GM23248 (cell line): ENCODE measurements around the gene KLHDC8A.

Experiments used
- EZH2 ChIP-seq: fragments of 200-600 bp; sonication (generic); IDR thresholded peaks from 2 replicates; pipeline ENCODE4 v1.6.1; 2018; ENCODE audit warnings: antibody characterized with exemption, mild to moderate bottlenecking; ENCODE audit not compliant: insufficient read depth, poor library complexity, severe bottlenecking
- EZH2phosphoT487 ChIP-seq: fragments of 200-600 bp; sonication (generic); IDR thresholded peaks from 2 replicates; pipeline ENCODE4 v1.6.1; 2018; ENCODE audit warnings: antibody characterized with exemption, moderate library complexity, mild to moderate bottlenecking, low read depth; ENCODE audit not compliant: insufficient read depth

DNA sequence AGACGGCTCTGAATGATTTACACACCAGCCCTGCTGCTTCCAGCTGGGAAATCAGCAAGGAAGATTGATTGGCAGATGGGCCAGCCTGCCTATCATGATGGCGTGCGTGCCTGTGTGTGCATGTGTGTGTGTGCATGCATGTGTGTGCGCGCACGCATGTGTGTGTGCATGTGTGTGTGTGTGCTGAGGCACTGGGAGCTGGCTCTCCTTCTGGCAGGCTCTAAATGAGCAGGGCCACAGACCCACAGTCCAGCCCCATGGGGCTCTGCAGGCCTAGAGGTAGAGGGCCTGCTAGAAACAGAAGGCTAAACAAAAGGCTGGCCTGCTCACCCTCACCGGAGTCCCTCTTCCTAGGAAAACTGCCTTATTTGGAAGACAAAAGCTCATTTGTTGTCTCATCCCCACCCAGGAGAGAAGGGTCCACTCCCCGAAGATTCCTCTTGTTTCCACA lies 6.0 kb downstream of the KLHDC8A start:
- no peak for TF ChIP-seq EZH2
- TF ChIP-seq EZH2phosphoT487: no peak
